ENCODE data around the gene CABP7.

GRCh38 chr22:29713156-29713727 is 6.6 kb upstream of the CABP7 start:
- no peak for TF ChIP-seq MXI1 (IDR thresholded peaks at IDR 0.05; ENCODE audit: low read depth, low read length)
- TF ChIP-seq CTCF (IDR thresholded peaks at IDR 0.05) = no peak
- TF ChIP-seq POLR2AphosphoS5 (IDR thresholded peaks at IDR 0.05; ENCODE audit: low read depth, low read length) = no peak
- no peak for TF ChIP-seq CHD2 (IDR thresholded peaks at IDR 0.05; ENCODE audit: low read length, partially characterized antibody)
- TF ChIP-seq RXRA (IDR thresholded peaks at IDR 0.05; ENCODE audit: borderline replicate concordance, low read depth) = no peak
